ENCODE data around the gene CRIP2. TPM values are rescaled to one million over a fixed set of nuclear protein-coding genes. Genes with fewer than 3 reads are reported as not detected.

Gene CRIP2
- total and polyA plus RNA-seq, 10 of the 15 experiments (the other 5 are each of a cell fraction or from before 2014, with no cell fraction given): 0.04 to 0.62 (median 0.37) TPM; not detected in 5

GRCh38 chr14:105450123-105450505 is 24.5 kb upstream of the CRIP2 start:
- no peak overlapping the region for H2AFZ ChIP-seq (ENCODE audit: control insufficient read depth, low read depth, low read length)
- in situ Hi-C loops (cut with MboI): no loop called here
- no peak overlapping the region for H3K9ac ChIP-seq (ENCODE audit: control insufficient read depth, insufficient read depth, low read length)
- H3K4me1 ChIP-seq (ENCODE audit: control insufficient read depth, insufficient read depth, low read length): no peaks in the 10 kb centered on the region
- no peaks in the 10 kb centered on the region for H3K27me3 ChIP-seq (replicated peaks in 1 of 2; ENCODE audit: control insufficient read depth in 2 of 2, insufficient read depth in 2 of 2, low read length in 1 of 2)
- ChIA-PET POLR2A (no interaction called here), RAD21 (ENCODE audit: unreplicated experiment) (no interaction called here), CTCF (interaction anchor here (1.0 kb wide), 1 partner anchor 39 kb away, joined by 3 read pairs; no protein-coding TSS in a partner anchor), SMC1A (ENCODE audit: uncharacterized antibody, unreplicated experiment) (no interaction called here)
- DNase-seq (ENCODE audit: low read depth, low spot score): no peak
- no peak overlapping the region for H3K4me3 ChIP-seq
- H4K20me1 ChIP-seq (ENCODE audit: control insufficient read depth, insufficient read depth): no peaks in the 10 kb centered on the region; the same call in 1 of the 2 replicates
- no peak overlapping the region for H3K4me2 ChIP-seq (ENCODE audit: control insufficient read depth, insufficient read depth)
- H3K27ac ChIP-seq (ENCODE audit: control insufficient read depth, insufficient read depth): no peak overlapping the region
- WGBS (ENCODE audit: insufficient coverage, insufficient replicate concordance, low lambda C conversion rate, missing lambda C conversion rate): 91% methylated on average over 22 of the region's 22 CpGs
- no peaks in the 10 kb centered on the region for H3K79me2 ChIP-seq (ENCODE audit: control insufficient read depth, insufficient read depth, low read length)
- no peaks in the 10 kb centered on the region for H3K9me3 ChIP-seq (replicated peaks; ENCODE audit: control insufficient read depth, insufficient read depth, low read length)
- intact Hi-C loops (cut with micrococcal nuclease; ENCODE audit: unreplicated experiment): no loop called here
- peaks cover 3 to 31% of the 10 kb centered on the region in 2 experiments; a peak in 3 of 4 replicates for H3K36me3 ChIP-seq (ENCODE audit: control insufficient read depth in 2 of 2, insufficient read depth in 2 of 2, low read length in 1 of 2)
- no TSS peak for BruUV-seq (replicated peaks)
- FAIRE-seq: no peak
- ATAC-seq: no peak
- no peak for TF ChIP-seq CUX1 (IDR thresholded peaks at IDR 0.05; ENCODE audit: insufficient replicate concordance, low read depth, low read length)
- no peak for TF ChIP-seq IKZF2 (IDR thresholded peaks at IDR 0.05)
- no peak for TF ChIP-seq CTCF (IDR thresholded peaks at IDR 0.05 in 2 of 3, conservative IDR thresholded peaks at IDR 0.05 in 1 of 3; ENCODE audit: control insufficient read depth in 2 of 3, extremely low read depth in 1 of 3, insufficient read depth in 1 of 3, low read depth in 3 of 3, low read length in 3 of 3)
- no peak for TF ChIP-seq ETV6 (conservative IDR thresholded peaks at IDR 0.05 in 1 of 2, IDR thresholded peaks at IDR 0.05 in 1 of 2; ENCODE audit: borderline replicate concordance in 1 of 2, low read depth in 1 of 2)
- no peak for TF ChIP-seq ATF3 (IDR thresholded peaks at IDR 0.05; ENCODE audit: borderline replicate concordance, extremely low read depth, low read depth, low read length)
- no peak for TF ChIP-seq GABPA (IDR thresholded peaks at IDR 0.05; ENCODE audit: low read depth)
- TF ChIP-seq REST (IDR thresholded peaks at IDR 0.05; ENCODE audit: low read depth, low read length): no peak
- TF ChIP-seq TCF7 (IDR thresholded peaks at IDR 0.05; ENCODE audit: borderline replicate concordance): no peak
- TF ChIP-seq CHD4 (IDR thresholded peaks at IDR 0.05): no peak
